ENCODE data around the gene ARHGAP23. TPM values are rescaled to one million over a fixed set of nuclear protein-coding genes. Genes with fewer than 3 reads are reported as not detected.
A peak's percentile ranks its signal among the peaks of the same experiment; 100 is the strongest.

The ARHGAP23 gene
- polyA plus RNA-seq, 3 donors: 0.03 to 0.21 (median 0.09) TPM

GRCh38 chr17:38421171-38421841 is 7.0 kb upstream of the ARHGAP23 start:
- no peak for TF ChIP-seq CTCF (IDR thresholded peaks at IDR 0.05)

GRCh38 chr17:38421871-38422827 is 6.1 kb upstream of the ARHGAP23 start:
- peak overlapping the region in 1 of 2 donors; percentile 15 for H3K4me3 Mint-ChIP-seq
- peaks cover 13 to 47% of the 10 kb centered on the region in 2 donors for H3K27me3 ChIP-seq (ENCODE audit: control insufficient read depth in 2 of 2, insufficient read depth in 2 of 2, low read length in 2 of 2)
- 80% methylated on average over 14 of the region's 17 CpGs for WGBS (ENCODE audit: insufficient coverage)

More at GRCh38 chr17:38421171-38421841, 7.0 kb upstream of the ARHGAP23 start:
- Mint-ChIP-seq H3K9me3 (peaks cover 0 to 5% (median 1%) of the 10 kb centered on the region in 7 donors), H3K4me3 (no peak overlapping the region), H3K36me3 (peaks cover 0 to 2% of the 10 kb centered on the region in 2 donors), H3K27me3 (ENCODE audit: low read depth in 3 of 3) (peaks cover 47 to 84% (median 61%) of the 10 kb centered on the region in 3 donors), H3K27ac (no peak overlapping the region), H3K4me1 (peaks cover 27% of the 10 kb centered on the region)
- no peak overlapping the region for H3K4me3 ChIP-seq (replicated peaks in 1 of 3; ENCODE audit: low read depth in 2 of 3, low read length in 3 of 3)
- H3K4me1 ChIP-seq (ENCODE audit: control insufficient read depth in 1 of 2, insufficient read depth in 2 of 2, low read length in 2 of 2): peaks cover 14 to 15% of the 10 kb centered on the region in 2 donors
- H3K4me2 ChIP-seq (replicated peaks; ENCODE audit: extremely low read depth, low read length, poor library complexity, severe bottlenecking): no peak overlapping the region
- no peaks in the 10 kb centered on the region for H3K79me2 ChIP-seq (ENCODE audit: insufficient read depth, low read length)
- 41% methylated on average over 7 of the region's 14 CpGs for WGBS (ENCODE audit: insufficient coverage)
- no peak overlapping the region for H3K27ac ChIP-seq (ENCODE audit: low read depth in 1 of 2, low read length in 2 of 2)
- no peaks in the 10 kb centered on the region for H3K36me3 ChIP-seq (replicated peaks in 1 of 2; ENCODE audit: control insufficient read depth in 1 of 2, insufficient read depth in 2 of 2, low read length in 2 of 2)
- DNase-seq: no peak
- peaks cover 0 to 12% of the 10 kb centered on the region in 2 donors for H3K9me3 ChIP-seq (replicated peaks in 1 of 2; ENCODE audit: control insufficient read depth in 1 of 2, insufficient read depth in 1 of 2, low read length in 2 of 2)
- intact Hi-C loops (cut with micrococcal nuclease): loop anchor here in 1 of 2 donors (10.0 kb wide), 1 partner anchor 63 kb away; no protein-coding TSS in a partner anchor
- H4K20me1 ChIP-seq (ENCODE audit: insufficient read depth, low read length): no peaks in the 10 kb centered on the region
- H2AFZ ChIP-seq (ENCODE audit: insufficient read depth, low read depth, low read length, poor library complexity, severe bottlenecking): no peak overlapping the region
- H3K9ac ChIP-seq (ENCODE audit: insufficient read depth, low read length, poor library complexity, severe bottlenecking): no peak overlapping the region
- H3K27me3 ChIP-seq (ENCODE audit: control insufficient read depth in 2 of 2, insufficient read depth in 2 of 2, low read length in 2 of 2): peaks cover 13 to 47% of the 10 kb centered on the region in 2 donors

More at GRCh38 chr17:38421871-38422827, 6.1 kb upstream of the ARHGAP23 start:
- DNase-seq: no peak
- Histone ChIP-seq H3K4me1 (ENCODE audit: control insufficient read depth in 1 of 2, insufficient read depth in 2 of 2, low read length in 2 of 2) (peaks cover 14 to 17% of the 10 kb centered on the region in 2 donors), H3K36me3 (replicated peaks in 1 of 2; ENCODE audit: control insufficient read depth in 1 of 2, insufficient read depth in 2 of 2, low read length in 2 of 2) (no peaks in the 10 kb centered on the region), H2AFZ (ENCODE audit: insufficient read depth, low read depth, low read length, poor library complexity, severe bottlenecking) (no peak overlapping the region), H3K9me3 (replicated peaks in 1 of 2; ENCODE audit: control insufficient read depth in 1 of 2, insufficient read depth in 1 of 2, low read length in 2 of 2) (peaks cover 0 to 12% of the 10 kb centered on the region in 2 donors), H3K27ac (ENCODE audit: low read depth in 1 of 2, low read length in 2 of 2) (no peak overlapping the region), H3K79me2 (ENCODE audit: insufficient read depth, low read length) (no peaks in the 10 kb centered on the region), H3K9ac (ENCODE audit: insufficient read depth, low read length, poor library complexity, severe bottlenecking) (no peak overlapping the region), H4K20me1 (ENCODE audit: insufficient read depth, low read length) (no peaks in the 10 kb centered on the region), H3K4me2 (replicated peaks; ENCODE audit: extremely low read depth, low read length, poor library complexity, severe bottlenecking) (no peak overlapping the region), H3K4me3 (replicated peaks in 1 of 3; ENCODE audit: low read depth in 2 of 3, low read length in 3 of 3) (no peak overlapping the region)
- no peak overlapping the region for H3K27ac Mint-ChIP-seq
- no peak for TF ChIP-seq CTCF (IDR thresholded peaks at IDR 0.05)
- H3K27me3 Mint-ChIP-seq (ENCODE audit: low read depth in 3 of 3): peaks cover 47 to 80% (median 63%) of the 10 kb centered on the region in 3 donors
- H3K36me3 Mint-ChIP-seq: peaks cover 0 to 2% of the 10 kb centered on the region in 2 donors
- peaks cover 29% of the 10 kb centered on the region for H3K4me1 Mint-ChIP-seq
- H3K9me3 Mint-ChIP-seq: peaks cover 0 to 5% (median 1%) of the 10 kb centered on the region in 7 donors
- intact Hi-C loops (cut with micrococcal nuclease): loop anchor here in 1 of 2 donors (10.0 kb wide), 1 partner anchor 63 kb away; no protein-coding TSS in a partner anchor
